Eye (tissue), 1 donor: ENCODE measurements around the gene KIAA0930.

Experiments used
- DNase-seq: peaks from one replicate; pipeline ENCODE4 v3.0.0-alpha.2; 2015

KIAA0930 gene

GRCh38 chr22:45212992-45213751 lies 27.5 kb downstream of the KIAA0930 start:
- no peak for DNase-seq

- DNase-seq = peak; percentile 75
Measured at GRCh38 chr22:45212306-45212709, 28.4 kb downstream of the KIAA0930 start.

GRCh38 chr22:45211848-45212247 lies 28.8 kb downstream of the KIAA0930 start:
- DNase-seq = no peak

GRCh38 chr22:45211435-45211834 lies 29.3 kb downstream of the KIAA0930 start:
- no peak for DNase-seq

- peak; percentile 62 for DNase-seq
Measured at GRCh38 chr22:45210991-45211390, 29.7 kb downstream of the KIAA0930 start.

GRCh38 chr22:45210577-45210976 lies 30.1 kb downstream of the KIAA0930 start:
- no peak for DNase-seq

GRCh38 chr22:45210174-45210573 lies 30.5 kb downstream of the KIAA0930 start:
- no peak for DNase-seq

GRCh38 chr22:45208993-45209838 lies 31.5 kb downstream of the KIAA0930 start:
- peak; percentile 81 for DNase-seq

GRCh38 chr22:45208696-45208992 lies 32.0 kb downstream of the KIAA0930 start:
- DNase-seq = no peak

GRCh38 chr22:45207981-45208664 lies 32.6 kb downstream of the KIAA0930 start:
- no peak for DNase-seq

GRCh38 chr22:45207533-45207932 lies 33.2 kb downstream of the KIAA0930 start:
- no peak for DNase-seq

GRCh38 chr22:45206233-45206632 lies 34.5 kb downstream of the KIAA0930 start:
- DNase-seq = no peak

GRCh38 chr22:45205276-45205925 lies 35.3 kb downstream of the KIAA0930 start:
- no peak for DNase-seq

GRCh38 chr22:45204819-45205218 lies 35.9 kb downstream of the KIAA0930 start:
- DNase-seq = no peak

- DNase-seq = no peak
Measured at GRCh38 chr22:45204241-45204640, 36.5 kb downstream of the KIAA0930 start.

GRCh38 chr22:45203150-45203951 lies 37.3 kb downstream of the KIAA0930 start:
- DNase-seq = no peak

GRCh38 chr22:45202333-45203149 lies 38.2 kb downstream of the KIAA0930 start:
- DNase-seq = no peak

GRCh38 chr22:45201678-45202332 lies 38.9 kb downstream of the KIAA0930 start:
- no peak for DNase-seq

GRCh38 chr22:45200860-45201511 lies 39.7 kb downstream of the KIAA0930 start:
- no peak for DNase-seq

- DNase-seq = no peak
Measured at GRCh38 chr22:45200230-45200629, 40.5 kb downstream of the KIAA0930 start.
